A673 (cell line): ENCODE results near the gene SLC5A5. TPM values are rescaled to one million over a fixed set of nuclear protein-coding genes. Genes with fewer than 3 reads are reported as not detected.

Experiments used
- BruUV-seq: library from RNA; stranded (reverse); fragments of 400-500 nt; replicated peaks from 2 replicates; lab custom pipeline; 2021; lab: Mats Ljungman, UMichigan
- CTCF ChIA-PET: fragments of 300-600 bp; sonication (Branson Sonifier 250); formaldehyde crosslinking; loops from one replicate; lab custom pipeline; 2022; ENCODE audit warnings: antibody characterized with exemption; lab: Charles Lee
- POLR2A ChIA-PET: fragments of 300-600 bp; sonication (Branson Sonifier 250); formaldehyde crosslinking; loops from one replicate; lab custom pipeline; 2022; ENCODE audit warnings: antibody characterized with exemption; ENCODE audit not compliant: low non-redundant PET; lab: Charles Lee
- DNase-seq: peaks from one replicate; pipeline ENCODE4 v3.0.0-alpha.2; 2015; ENCODE audit warnings: low spot score
- H3K27ac ChIP-seq: fragments of 200-600 bp; sonication (generic); 2 replicates; pipeline ENCODE4 v1.5.1; 2016; ENCODE audit warnings: mixed run types, low read depth, mild to moderate bottlenecking, mixed read lengths, antibody characterized with exemption, low read length; ENCODE audit not compliant: poor library complexity, severe bottlenecking
- H3K27me3 ChIP-seq: fragments of 200-600 bp; sonication (generic); replicated peaks from 2 replicates; pipeline ENCODE4 v1.6.1; 2017; ENCODE audit warnings: mixed run types, low read depth, mild to moderate bottlenecking, mixed read lengths, antibody characterized with exemption, low read length; ENCODE audit not compliant: insufficient read depth, poor library complexity
- H3K36me3 ChIP-seq: fragments of 200-600 bp; sonication (generic); 2 replicates; pipeline ENCODE4 v1.6.1; 2016; ENCODE audit warnings: mixed run types, mild to moderate bottlenecking, mixed read lengths, antibody characterized with exemption, low read length; ENCODE audit not compliant: insufficient read depth, poor library complexity, severe bottlenecking
- H3K4me1 ChIP-seq: fragments of 200-600 bp; sonication (generic); 2 replicates; pipeline ENCODE4 v1.6.1; 2017; ENCODE audit warnings: mixed run types, mild to moderate bottlenecking, mixed read lengths, antibody characterized with exemption, low read length; ENCODE audit not compliant: insufficient read depth, poor library complexity, severe bottlenecking
- H3K4me3 ChIP-seq: fragments of 200-600 bp; sonication (generic); 2 replicates; pipeline ENCODE4 v1.5.1; 2016; ENCODE audit warnings: low read depth, mixed run types, mild to moderate bottlenecking, mixed read lengths, low read length; ENCODE audit not compliant: poor library complexity, severe bottlenecking
- H3K9me3 ChIP-seq: fragments of 200-600 bp; sonication (generic); 2 replicates; pipeline ENCODE4 v1.6.1; 2016; ENCODE audit warnings: mixed run types, low read depth, mild to moderate bottlenecking, mixed read lengths, antibody characterized with exemption, low read length; ENCODE audit not compliant: poor library complexity, severe bottlenecking
- CTCF ChIP-seq: fragments of 300-800, 200-600 bp; sonication (generic); conservative IDR thresholded peaks from 2 replicates; pipeline ENCODE4 v1.5.1; 2017; ENCODE audit warnings: low read depth, mild to moderate bottlenecking, antibody characterized with exemption, low read length, moderate library complexity, mixed read lengths
- EZH2 ChIP-seq: fragments of 200-600 bp; sonication (generic); IDR thresholded peaks from 2 replicates; pipeline ENCODE4 v1.6.1; 2017; ENCODE audit warnings: borderline replicate concordance, low read depth, mild to moderate bottlenecking, mixed read lengths, antibody characterized with exemption, low read length; ENCODE audit not compliant: poor library complexity, severe bottlenecking
- intact Hi-C: fragments of 100-400 bp; cut with micrococcal nuclease; formaldehyde crosslinking; loops from one replicate; pipeline ENCODE4 v1.10.0; 2022; ENCODE audit not compliant: unreplicated experiment
- total RNA-seq: library from RNA; stranded (reverse); gene quantifications from 2 replicates; pipeline ENCODE4 v1.2.3, GENCODE V29; 2021

The SLC5A5 gene
- total RNA-seq, 1 experiment from 2014 or later: not detected

DNA sequence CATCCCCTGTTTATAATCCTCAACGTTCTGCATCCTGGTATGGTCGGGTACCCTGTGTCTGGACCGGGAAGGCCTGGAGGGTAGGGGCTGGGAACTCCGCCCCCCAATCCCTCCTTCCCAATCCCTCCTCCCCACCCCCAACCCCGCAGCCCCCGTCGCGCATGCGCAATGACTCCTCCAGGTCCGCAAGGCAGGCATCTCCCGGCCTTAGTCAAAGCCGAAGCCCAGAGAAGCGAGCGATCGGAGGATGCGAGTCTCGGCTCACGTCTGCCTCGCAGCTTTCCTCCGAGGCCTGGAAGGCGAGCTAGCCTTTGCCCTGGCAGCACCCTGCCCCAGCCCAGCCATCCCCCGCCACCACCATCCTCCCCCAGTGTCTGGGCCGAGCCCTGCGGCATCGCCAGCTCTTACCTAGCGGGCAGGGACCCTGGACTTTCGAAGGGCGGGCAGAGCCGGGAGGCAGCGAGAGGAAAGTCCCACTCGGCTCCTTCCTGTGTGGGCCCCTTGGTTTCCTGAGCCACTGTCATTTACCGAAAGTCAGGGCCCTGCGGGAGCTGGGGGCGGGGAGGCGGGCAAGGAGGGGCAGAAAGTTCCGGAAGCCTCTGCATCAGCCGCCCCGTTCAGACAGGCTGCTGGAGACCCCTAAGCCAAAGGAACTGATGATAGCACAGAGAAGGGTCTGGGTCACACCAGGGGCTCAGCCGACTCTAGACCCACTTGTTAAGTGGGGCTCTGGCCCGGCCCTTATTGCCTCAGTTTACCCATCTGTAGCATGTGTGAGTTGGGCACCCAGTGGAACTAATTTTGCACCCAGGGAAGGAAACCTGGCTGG is 24.0 kb upstream of the SLC5A5 start, which contains the start of gene JAK3:
Gene JAK3, minus strand, starts transcription at position 445 of the 829 bp plus-strand sequence. CDS start 3,565 bp downstream, outside the sequence.
- H3K27me3 ChIP-seq: no peaks in the 10 kb centered on the region
- peak; percentile 88 for DNase-seq
- no TSS peak for BruUV-seq
- peak within 1 kb of the TSS; percentile 59 for H3K27ac ChIP-seq
- H3K9me3 ChIP-seq: no peaks in the 10 kb centered on the region
- ChIA-PET CTCF (interaction anchor here (0.7 to 1.0 kb wide), 3 partner anchors 8 to 1306 kb away, joined by 3 to 7 read pairs (median 3); partner anchors contain the start of gene RPL18A), POLR2A (interaction anchor here (0.7 kb wide), 1 partner anchor 309 kb away, joined by 11 read pairs; no protein-coding TSS in a partner anchor)
- TF ChIP-seq CTCF: no peak
- TF ChIP-seq EZH2: no peak
- no peaks in the 10 kb centered on the region for H3K36me3 ChIP-seq
- intact Hi-C loops: no loop called here
- peaks cover 9% of the 10 kb centered on the region for H3K4me1 ChIP-seq
- H3K4me3 ChIP-seq: peak within 1 kb of the TSS; percentile 43

DNA sequence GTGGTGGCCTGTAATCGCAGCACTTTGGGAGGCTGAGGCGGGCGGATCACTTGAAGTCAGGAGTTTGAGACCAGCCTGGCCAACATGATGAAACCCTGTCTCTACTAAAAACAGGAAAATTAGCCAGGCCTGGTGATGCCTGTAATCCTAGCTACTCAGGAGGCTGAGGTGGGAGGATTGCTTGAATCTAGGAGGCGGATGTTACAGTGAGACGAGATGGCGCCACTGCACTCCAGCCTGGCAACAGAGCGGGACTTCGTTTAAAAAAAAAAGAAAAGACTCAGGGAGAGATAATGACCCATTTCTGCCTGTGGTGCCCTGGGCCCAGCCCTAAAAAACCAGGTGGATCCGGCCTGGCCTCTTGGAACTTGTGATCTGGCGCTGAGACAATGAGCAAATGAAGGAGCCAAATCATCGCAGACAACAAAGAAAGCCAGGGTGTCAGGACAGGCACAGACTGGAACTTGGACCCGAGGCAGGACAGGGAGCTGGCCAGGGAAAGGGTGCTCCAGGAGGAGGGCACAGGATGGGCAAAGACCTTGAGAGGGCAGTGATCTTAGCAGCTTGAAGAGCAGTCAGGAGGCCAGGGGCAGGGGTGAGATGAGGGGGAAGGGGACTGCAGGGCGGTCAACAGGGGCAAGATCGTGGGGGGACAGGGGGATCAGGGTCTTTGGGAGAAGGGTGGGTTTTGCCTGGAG is 23.0 kb upstream of the SLC5A5 start:
- BruUV-seq: no TSS peak
- ChIA-PET POLR2A (interaction anchor here (0.6 kb wide), 1 partner anchor 51 kb away, joined by 3 read pairs; no protein-coding TSS in a partner anchor), CTCF (no interaction called here)
- no peak for DNase-seq
- Histone ChIP-seq H3K4me1 (peaks cover 6% of the 10 kb centered on the region), H3K27ac (no peak overlapping the region), H3K36me3 (no peaks in the 10 kb centered on the region), H3K27me3 (no peaks in the 10 kb centered on the region), H3K9me3 (no peaks in the 10 kb centered on the region), H3K4me3 (no peak overlapping the region)
- intact Hi-C loops: no loop called here
- TF ChIP-seq EZH2: no peak
- no peak for TF ChIP-seq CTCF

DNA sequence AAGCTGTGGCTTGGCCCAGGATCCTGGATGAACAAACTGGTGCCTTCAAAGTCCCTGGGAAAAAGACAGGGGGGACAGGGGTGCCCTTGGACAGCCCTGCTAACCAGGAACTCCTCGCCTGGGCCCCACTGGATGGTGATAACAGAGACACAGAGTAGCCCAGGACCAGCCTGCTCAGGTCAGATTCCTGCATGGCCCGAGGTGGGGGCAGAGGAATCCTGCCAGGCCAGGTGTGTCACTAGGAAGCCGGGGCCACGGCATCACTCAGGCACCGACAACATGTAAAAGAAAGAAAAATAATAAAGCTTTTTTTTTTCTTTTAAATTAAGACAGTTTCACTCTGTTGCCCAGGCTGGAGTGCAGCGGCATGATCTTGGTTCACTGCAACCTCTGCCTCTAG is 17.7 kb upstream of the SLC5A5 start:
- DNase-seq: no peak
- Histone ChIP-seq H3K27ac (no peak overlapping the region), H3K9me3 (no peaks in the 10 kb centered on the region), H3K4me3 (no peak overlapping the region), H3K4me1 (no peaks in the 10 kb centered on the region), H3K36me3 (no peaks in the 10 kb centered on the region), H3K27me3 (no peaks in the 10 kb centered on the region)
- intact Hi-C loops: loop anchor here (10.0 kb wide), 2 partner anchors 59 to 249 kb away; partner anchors contain the start of gene B3GNT3
- no TSS peak for BruUV-seq
- CTCF ChIA-PET: no interaction called here
- POLR2A ChIA-PET: interaction anchor here (0.7 kb wide), 1 partner anchor 56 kb away, joined by 18 read pairs; no protein-coding TSS in a partner anchor
- TF ChIP-seq CTCF (no peak), EZH2 (no peak)
